Nephron (organoid): ENCODE measurements around the gene EHBP1.
A peak's percentile ranks its signal among the peaks of the same experiment; 100 is the strongest.

Experiments used
- H3K27ac Mint-ChIP-seq, 3 experiments: 2 replicates each; pipeline ENCODE4 v1.8.0; 2020; ENCODE audit warnings: mixed read lengths in 3 of 3, mild to moderate bottlenecking in 2 of 3, moderate library complexity in 1 of 3
- H3K27me3 Mint-ChIP-seq: 2 replicates; pipeline ENCODE4 v1.8.0; 2021; ENCODE audit warnings: low read depth, mild to moderate bottlenecking, moderate library complexity, mixed read lengths
- H3K36me3 Mint-ChIP-seq: 2 replicates; pipeline ENCODE4 v1.8.0; 2020; ENCODE audit warnings: low read depth, mixed read lengths
- H3K4me1 Mint-ChIP-seq: 2 replicates; pipeline ENCODE4 v1.8.0; 2020; ENCODE audit warnings: mixed read lengths
- H3K4me3 Mint-ChIP-seq, 3 experiments: 2 replicates each; pipeline ENCODE4 v1.8.0; 2020; ENCODE audit warnings: mild to moderate bottlenecking in 3 of 3, mixed read lengths in 3 of 3, moderate library complexity in 2 of 3
- H3K9me3 Mint-ChIP-seq: 2 replicates; pipeline ENCODE4 v1.8.0; 2020; ENCODE audit warnings: mixed read lengths
- TF ChIP-seq, protein P1 (sequence below), 3 experiments: fragments of 200-600 bp; sonication (generic); IDR thresholded peaks; one replicate each; pipeline ENCODE4 v1.5.0; 2021; ENCODE audit warnings: antibody characterized with exemption in 3 of 3; ENCODE audit not compliant: unreplicated experiment in 3 of 3

EHBP1 gene

DNA sequence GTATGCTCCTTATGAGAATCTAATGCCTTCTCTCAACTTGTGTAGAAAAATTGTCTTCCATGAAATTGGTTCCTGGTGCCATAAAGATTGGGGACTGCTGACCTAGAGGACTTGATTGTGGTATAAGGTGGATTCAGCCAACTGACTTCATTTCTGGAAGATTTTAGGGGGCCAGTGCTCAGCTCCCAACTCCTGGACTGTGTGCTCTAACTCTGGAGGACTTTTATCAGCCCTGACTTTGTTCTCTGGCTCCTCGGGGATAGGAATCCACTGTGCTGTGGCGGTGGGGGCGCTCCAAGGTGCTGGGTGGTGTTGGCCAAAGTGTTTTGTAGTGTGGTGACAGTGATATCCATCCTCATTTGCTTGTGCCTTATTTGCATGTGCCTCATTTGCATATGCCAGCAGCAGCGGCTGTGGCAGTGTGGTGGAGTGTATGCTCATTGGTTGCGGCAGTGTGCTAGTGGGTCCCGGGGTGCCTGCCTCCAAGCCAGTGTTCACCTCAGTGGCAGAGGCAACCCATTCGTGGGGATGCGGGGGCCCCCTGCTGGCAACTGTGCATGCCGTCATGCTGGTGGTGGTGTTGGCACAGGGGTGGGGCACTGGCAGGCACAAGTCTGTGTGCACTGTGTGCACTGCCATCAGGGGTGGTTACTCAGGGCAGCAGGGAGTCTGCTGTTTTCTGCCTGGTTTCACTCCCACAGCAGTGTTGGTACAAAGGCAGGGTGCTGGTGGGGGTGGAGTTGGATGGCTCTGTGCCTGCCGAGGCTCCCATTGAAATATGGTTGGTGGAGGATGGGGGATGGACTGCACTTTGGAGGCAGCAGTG lies 19.6 kb downstream of the EHBP1 start:
- no peaks in the 10 kb centered on the region for H3K27me3 Mint-ChIP-seq
- peaks cover 11% of the 10 kb centered on the region for H3K4me1 Mint-ChIP-seq
- TF ChIP-seq, protein P1, sequence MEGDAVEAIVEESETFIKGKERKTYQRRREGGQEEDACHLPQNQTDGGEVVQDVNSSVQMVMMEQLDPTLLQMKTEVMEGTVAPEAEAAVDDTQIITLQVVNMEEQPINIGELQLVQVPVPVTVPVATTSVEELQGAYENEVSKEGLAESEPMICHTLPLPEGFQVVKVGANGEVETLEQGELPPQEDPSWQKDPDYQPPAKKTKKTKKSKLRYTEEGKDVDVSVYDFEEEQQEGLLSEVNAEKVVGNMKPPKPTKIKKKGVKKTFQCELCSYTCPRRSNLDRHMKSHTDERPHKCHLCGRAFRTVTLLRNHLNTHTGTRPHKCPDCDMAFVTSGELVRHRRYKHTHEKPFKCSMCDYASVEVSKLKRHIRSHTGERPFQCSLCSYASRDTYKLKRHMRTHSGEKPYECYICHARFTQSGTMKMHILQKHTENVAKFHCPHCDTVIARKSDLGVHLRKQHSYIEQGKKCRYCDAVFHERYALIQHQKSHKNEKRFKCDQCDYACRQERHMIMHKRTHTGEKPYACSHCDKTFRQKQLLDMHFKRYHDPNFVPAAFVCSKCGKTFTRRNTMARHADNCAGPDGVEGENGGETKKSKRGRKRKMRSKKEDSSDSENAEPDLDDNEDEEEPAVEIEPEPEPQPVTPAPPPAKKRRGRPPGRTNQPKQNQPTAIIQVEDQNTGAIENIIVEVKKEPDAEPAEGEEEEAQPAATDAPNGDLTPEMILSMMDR (IDR thresholded peaks at IDR 0.05; ENCODE audit: unreplicated experiment in 3 of 3): no peak
- no peak overlapping the region for H3K27ac Mint-ChIP-seq
- peaks cover 60% of the 10 kb centered on the region for H3K36me3 Mint-ChIP-seq
- H3K9me3 Mint-ChIP-seq: peaks cover 21% of the 10 kb centered on the region
- H3K4me3 Mint-ChIP-seq: no peak overlapping the region

DNA sequence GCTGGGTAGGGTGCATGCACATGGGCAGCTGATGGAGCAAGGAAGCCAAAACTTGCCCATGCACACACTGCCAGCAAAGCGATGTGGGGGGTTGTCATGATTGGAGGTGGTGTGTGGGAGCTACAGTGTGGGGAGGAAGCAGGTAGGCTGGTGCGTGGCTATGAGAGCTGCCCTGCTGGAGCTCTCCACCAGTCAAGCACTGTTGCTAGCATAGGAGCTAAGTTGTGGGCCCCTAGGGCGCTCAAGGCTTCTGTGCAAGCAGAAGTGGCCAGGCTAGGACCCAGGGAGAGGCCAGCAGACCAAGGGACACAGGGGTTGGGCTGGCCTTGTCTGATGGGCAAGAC lies 20.2 kb downstream of the EHBP1 start:
- H3K4me3 Mint-ChIP-seq: no peak overlapping the region
- no peak overlapping the region for H3K27ac Mint-ChIP-seq
- H3K4me1 Mint-ChIP-seq: peaks cover 11% of the 10 kb centered on the region
- peaks cover 60% of the 10 kb centered on the region for H3K36me3 Mint-ChIP-seq
- TF ChIP-seq, protein P1 (IDR thresholded peaks at IDR 0.05; ENCODE audit: unreplicated experiment in 3 of 3): no peak
- peaks cover 27% of the 10 kb centered on the region for H3K9me3 Mint-ChIP-seq
- no peaks in the 10 kb centered on the region for H3K27me3 Mint-ChIP-seq

DNA sequence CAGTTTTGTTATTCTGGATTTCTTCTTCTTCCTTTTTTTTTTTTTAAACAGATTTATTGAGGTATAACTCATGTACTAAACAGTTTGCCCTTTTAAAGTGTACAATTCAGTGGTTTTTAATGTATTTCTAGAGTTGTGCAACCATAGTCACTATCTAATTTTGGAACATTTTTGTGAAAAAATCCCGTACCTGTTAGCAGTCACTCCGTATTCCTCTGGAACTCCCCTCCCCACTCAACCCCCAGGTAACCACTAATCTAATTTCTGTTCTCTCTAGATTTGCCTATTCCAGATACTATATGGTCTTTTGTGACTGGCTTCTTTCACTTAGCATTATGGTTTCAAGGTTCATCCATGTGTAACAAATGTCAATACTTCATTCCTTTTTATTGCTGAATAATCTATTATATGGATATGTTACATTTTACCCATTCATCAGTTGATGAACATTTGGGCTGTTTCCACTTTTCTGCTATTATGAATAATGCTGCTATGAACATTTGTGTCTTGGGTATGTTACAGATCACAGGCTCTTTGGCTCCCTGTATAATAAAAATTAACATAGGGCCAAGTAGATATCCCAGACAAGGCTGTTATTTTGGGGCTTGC lies 21.9 kb downstream of the EHBP1 start:
- TF ChIP-seq, protein P1 (IDR thresholded peaks at IDR 0.05; ENCODE audit: unreplicated experiment in 3 of 3): no peak
- H3K4me1 Mint-ChIP-seq: peaks cover 11% of the 10 kb centered on the region
- peak overlapping the region; percentile 36 to 63 (median 46) for H3K27ac Mint-ChIP-seq
- H3K27me3 Mint-ChIP-seq: no peaks in the 10 kb centered on the region
- H3K4me3 Mint-ChIP-seq: no peak overlapping the region
- peaks cover 64% of the 10 kb centered on the region for H3K36me3 Mint-ChIP-seq
- peaks cover 39% of the 10 kb centered on the region for H3K9me3 Mint-ChIP-seq

DNA sequence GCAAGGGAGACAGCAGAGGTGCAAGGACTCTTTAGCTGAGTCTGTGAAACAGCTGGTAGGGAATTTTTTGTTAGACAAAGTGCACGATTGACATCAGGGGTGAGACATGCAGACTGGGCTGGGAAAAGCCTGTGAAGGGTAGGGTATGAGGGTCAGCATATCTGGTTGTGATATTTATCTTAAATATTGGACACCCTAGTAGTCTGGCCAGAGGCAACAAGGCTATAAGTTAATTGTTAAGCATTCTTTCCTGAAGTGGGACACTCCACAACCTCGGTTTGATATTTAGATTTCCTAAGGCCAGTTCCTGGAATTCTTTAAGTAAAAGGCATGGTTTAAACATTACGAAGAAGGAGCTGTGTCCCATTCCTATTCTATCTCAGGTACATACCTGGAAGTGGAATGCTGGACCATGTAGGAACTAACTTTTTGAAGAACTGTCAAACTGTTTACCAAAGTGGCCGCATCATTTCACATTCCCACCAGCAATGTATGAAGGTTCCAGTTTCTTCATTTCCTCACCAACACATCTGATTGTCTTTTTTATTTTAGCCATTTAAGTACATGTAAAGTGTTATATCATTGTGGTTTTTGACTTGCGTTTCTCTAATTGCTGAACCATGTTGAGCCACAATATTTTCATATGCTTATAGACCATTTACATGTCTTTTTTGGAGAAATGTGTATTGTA lies 22.5 kb downstream of the EHBP1 start:
- peak overlapping the region; percentile 36 to 63 (median 46) for H3K27ac Mint-ChIP-seq
- no peaks in the 10 kb centered on the region for H3K27me3 Mint-ChIP-seq
- H3K4me1 Mint-ChIP-seq: peaks cover 11% of the 10 kb centered on the region
- no peak overlapping the region for H3K4me3 Mint-ChIP-seq
- peaks cover 41% of the 10 kb centered on the region for H3K9me3 Mint-ChIP-seq
- TF ChIP-seq, protein P1 (IDR thresholded peaks at IDR 0.05; ENCODE audit: unreplicated experiment in 3 of 3): no peak
- peaks cover 64% of the 10 kb centered on the region for H3K36me3 Mint-ChIP-seq

DNA sequence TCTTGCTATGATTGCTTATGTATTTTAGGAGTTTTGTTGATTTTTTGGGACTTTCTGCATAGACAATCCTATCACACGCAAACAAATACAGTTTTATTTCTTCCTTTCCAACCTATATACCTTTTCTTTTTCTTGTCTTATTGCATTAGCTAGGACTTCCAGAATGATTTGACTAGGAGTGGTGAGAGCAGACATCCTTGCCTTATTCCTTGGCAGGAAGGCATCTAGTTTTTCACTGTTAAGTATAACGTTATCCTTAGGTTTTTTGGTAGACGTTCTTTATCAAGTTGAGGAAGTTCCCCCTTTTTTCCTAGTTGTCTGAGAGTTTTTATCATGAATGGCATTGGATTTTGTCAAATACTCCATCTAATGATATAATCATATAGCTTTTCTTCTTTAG lies 25.8 kb downstream of the EHBP1 start:
- Mint-ChIP-seq H3K27ac (no peak overlapping the region), H3K27me3 (no peaks in the 10 kb centered on the region), H3K4me3 (no peak overlapping the region), H3K4me1 (peaks cover 11% of the 10 kb centered on the region), H3K9me3 (peaks cover 36% of the 10 kb centered on the region), H3K36me3 (peaks cover 50% of the 10 kb centered on the region)
- TF ChIP-seq, protein P1 (IDR thresholded peaks at IDR 0.05; ENCODE audit: unreplicated experiment in 3 of 3): no peak
